GM19395 (cell line): Measurements from ENCODE around the gene CACNA1D.

Experiments used
- ATAC-seq: cut with Tn5 transposase; IDR thresholded peaks from one replicate; pipeline ENCODE4 v1.9.1; 2021; ENCODE audit warnings: mild to moderate bottlenecking, moderate library complexity; ENCODE audit not compliant: unreplicated experiment

Gene CACNA1D

DNA sequence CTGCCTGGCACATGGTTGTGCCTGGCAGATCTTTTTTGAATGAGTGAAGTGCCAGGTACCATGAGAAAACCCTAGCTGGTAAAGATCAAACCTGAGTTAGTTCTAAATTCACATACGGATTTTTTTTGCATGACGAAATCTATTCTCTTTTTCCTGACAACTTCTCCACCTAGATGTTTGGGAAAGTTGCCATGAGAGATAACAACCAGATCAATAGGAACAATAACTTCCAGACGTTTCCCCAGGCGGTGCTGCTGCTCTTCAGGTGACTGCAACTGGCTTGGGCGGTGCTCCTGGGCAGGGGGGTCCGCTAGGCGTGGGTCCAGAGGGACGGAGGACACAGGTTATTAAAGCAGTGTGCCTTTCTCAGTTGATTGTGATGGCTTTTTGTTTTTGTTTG is 280.0 kb downstream of the CACNA1D start:
- peak; percentile 3 for ATAC-seq

DNA sequence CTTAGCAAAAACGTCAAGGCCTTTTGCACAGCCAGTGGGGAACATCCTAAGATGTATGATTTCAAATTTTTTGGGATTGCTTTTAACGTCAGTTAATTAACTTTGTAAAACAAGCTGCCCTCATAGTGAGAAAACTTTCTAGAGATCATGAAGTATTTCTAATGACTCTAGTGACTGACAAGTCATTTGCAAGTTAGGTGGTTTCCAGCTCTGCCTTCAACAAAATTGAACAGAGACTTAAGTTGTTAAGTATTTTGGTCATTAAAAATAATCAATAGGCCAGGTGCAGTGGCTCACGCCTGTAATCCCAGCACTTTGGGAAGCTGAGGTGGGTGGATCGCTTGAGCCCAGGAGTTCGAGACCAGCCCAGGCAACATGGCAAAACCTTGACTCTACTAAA is 280.6 kb downstream of the CACNA1D start:
- no peak for ATAC-seq

DNA sequence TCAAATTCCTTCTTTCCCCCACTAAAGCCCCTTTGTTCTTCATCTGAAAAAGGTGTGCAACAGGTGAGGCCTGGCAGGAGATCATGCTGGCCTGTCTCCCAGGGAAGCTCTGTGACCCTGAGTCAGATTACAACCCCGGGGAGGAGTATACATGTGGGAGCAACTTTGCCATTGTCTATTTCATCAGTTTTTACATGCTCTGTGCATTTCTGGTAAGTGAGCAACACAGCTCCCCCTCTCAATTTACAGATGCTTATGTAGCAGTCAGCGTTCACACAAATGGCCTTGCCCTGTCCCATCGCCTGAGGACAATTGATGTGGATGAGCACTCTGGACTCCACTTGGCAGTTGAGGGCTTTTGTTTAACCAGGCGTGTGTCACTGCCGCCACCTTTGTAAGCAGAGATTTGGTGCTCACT is 281.4 kb downstream of the CACNA1D start:
- no peak for ATAC-seq

DNA sequence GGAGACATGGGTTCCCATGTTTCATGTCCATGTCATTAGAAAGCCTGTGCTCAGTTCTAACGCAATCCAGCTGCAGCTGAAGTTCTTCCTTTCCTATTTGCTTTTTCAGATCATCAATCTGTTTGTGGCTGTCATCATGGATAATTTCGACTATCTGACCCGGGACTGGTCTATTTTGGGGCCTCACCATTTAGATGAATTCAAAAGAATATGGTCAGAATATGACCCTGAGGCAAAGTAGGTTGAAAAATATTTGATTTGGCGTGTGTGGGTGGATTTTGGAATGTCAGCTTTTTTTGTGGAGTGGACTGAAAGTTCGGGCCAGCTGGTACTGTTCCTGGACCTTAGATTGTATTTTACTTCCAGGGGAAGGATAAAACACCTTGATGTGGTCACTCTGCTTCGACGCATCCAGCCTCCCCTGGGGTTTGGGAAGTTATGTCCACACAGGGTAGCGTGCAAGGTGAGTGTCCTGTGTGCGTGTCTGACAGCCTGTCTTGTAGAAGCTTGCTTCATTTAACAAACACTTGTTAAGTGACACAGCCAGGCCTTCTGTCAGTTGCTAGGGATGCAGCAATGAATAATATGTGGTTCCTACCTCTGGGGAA is 282.2 kb downstream of the CACNA1D start:
- no peak for ATAC-seq

DNA sequence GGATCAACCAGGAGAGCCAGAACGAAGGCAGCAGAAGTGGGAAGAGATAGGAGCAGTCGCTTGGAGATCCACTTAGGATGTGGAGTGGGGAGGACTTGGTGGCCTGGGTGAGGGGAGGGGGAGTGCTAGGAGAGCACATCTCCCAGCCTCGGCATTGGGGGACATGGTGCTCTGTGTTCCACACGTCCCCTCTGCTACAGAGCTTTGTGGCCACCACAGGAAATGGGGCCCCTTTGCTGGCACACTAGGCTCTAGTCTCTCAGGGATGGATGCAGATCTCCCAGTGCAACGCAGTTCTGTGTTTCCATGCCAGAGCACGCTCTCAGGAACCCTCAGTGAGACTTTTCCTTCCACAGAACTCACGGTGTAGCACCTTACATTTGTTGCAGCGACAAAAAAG is 283.1 kb downstream of the CACNA1D start:
- ATAC-seq = no peak

DNA sequence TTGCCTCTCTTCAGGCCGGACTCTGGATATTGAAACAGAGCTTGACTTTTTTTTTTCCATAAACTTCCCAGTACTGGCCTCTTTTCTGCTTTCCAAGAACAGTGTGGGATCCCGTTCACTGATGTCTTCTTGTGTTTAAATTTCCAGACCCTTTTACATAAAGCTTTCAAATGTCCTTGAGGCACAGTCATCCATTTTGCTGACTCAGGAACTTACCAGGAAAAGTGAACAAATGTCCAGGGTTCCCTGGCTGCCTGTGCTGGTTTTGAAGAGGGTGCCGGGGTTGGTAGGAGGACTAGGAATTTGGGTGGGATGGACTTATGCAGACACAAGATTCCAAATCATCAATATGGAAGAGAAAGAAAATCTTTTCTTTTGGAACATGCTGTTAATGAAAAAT is 283.7 kb downstream of the CACNA1D start:
- ATAC-seq = no peak

DNA sequence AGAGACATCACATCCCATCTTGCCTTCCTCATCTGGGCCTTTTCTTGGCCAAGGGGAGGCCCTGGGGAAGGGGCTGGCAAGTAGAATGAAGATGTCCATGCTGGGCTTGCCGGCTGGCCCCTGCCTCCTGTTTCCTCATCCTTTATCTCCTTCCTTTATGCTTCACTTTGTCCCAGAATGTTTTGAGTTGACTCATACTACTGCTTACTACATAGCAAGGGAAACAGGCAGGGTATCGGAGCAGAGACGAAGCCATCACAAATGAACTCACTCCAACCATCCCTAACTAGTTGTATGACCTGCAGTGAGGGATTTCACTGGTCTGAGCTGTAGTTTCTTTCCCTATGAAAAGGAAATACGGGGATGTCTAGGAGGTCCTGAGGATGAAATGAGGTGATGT is 285.8 kb downstream of the CACNA1D start:
- ATAC-seq = no peak

DNA sequence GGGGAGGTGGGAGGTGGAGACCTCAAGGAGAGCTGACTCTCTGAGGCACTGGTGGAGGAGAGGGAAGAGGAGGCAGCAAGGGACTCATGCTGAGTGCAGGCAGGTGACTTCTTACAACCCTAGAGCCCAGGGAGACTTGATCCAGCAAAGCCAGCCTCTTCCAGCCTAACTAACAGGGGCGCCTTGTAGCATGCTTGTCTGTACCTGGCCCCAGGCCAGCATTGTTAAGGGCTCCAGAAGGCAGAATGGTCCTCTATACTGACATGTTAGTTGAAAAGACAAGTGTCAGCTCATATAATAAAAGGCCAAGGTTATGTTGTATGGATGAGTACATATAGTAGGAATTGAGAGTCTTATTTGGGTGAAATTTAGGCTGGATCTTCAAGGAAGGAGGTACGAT is 286.4 kb downstream of the CACNA1D start:
- no peak for ATAC-seq

DNA sequence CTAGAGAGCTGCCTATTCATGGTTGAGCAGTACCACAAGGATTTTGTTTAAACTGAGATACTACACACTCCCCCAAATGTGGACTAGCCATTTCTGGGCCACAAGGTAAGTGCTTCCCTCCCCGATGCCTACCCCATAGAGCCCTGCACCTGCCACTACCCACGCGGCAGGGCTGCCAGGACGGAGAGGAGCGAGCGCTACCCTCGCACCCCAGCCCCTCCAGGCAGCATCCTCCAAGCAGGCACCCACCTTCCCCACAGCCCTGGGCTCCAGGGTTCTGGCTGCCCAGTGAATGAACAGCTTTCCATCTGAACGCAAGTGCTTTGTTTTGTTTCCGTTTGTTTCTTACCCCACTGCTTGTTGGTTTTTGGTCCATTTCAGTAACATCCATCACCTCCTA is 292.6 kb downstream of the CACNA1D start:
- ATAC-seq = no peak

DNA sequence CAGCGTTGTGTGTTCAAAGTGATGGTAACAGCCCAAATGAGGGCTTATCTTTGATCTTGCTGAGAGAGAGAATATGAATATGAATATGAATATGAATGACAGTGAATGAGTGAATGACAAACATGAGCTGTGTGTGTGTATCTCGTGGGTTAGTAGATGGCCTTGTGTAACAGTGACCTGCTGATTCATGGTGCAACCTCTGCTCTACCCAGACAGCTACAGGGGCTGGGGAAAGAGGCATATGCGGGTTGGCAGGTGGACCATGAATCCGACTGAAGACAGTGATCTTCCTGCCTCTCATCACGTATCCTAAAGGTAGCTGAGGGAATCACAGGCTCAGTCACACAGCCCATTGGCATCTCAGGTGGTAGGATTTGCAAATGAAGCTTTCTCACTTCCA is 293.6 kb downstream of the CACNA1D start:
- ATAC-seq = no peak

DNA sequence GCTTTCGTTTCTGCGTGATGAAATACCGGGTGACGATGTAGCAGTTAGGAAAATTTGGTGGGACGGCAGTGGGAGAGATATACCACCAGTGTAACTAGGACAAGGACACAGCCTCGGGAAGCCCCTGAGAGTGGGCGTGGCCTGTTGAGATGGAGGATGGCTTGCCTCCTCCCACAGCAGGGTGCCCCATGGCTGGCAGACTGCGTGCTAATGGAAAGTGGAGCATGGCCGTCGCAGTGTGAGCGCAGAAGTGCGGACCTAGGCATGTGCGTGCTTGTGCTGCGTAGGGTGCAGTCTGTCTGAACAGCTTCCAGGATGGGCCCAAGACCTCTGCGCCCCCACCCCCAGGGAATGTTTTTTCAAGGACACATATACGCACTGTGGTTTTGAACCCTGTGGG is 295.0 kb downstream of the CACNA1D start:
- ATAC-seq = no peak

DNA sequence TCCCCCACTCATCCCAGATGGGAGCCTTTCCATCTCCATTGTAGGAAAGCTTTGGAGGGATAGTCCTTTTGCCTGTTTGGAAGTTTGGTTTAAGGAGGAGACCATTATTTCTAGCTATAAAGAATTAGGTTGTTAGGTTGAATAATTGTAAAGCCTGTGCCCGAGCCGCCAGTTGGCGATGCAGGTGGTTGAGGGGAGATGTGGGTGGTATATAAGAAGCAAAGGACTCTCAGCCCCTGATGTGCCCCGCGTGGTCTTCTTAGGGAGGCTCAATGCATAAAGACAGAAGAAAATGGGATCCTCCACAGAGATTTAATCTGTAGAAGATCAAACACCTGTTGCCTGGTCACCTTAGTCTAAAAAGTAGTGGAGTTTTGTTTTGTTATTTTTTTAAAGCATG is 296.1 kb downstream of the CACNA1D start:
- ATAC-seq = no peak

DNA sequence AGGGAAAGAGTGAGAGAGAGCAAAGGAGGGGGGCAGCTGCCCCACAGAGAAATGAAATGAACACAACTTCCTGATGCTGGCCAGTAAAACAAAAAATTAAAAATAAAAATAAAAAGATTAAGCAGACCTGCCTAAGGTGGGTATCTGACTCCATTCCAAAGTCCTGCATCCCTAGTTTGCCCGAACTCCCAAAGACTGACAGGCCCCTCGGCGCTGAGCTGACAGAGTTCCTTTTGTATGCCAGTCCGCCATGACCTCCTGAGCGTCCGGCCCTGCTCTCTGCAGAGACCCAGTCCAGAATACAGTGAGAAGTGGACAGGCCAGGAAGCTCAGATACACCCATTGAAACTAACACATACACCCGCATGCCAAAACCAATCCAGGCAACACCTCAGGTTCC is 296.9 kb downstream of the CACNA1D start:
- no peak for ATAC-seq

DNA sequence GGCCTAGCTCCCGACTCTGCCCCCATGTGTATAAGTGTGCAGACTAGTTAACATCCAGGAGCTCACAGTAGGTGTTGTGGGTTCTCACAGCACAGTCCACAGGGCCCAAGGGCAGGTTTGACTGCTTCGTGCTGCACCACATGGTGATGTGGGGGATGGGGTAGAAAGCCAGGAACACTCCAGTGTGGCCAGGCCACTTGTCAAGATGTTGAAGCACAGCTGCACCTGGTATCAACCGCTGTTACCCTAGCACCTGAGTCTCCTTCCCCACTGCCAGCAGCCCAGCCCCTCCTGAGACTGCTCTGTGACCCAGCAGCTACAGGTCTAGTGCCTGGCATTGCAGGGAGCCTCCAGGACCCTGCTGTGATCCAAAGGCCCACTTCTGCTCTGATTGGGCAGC is 298.5 kb downstream of the CACNA1D start:
- ATAC-seq = no peak

DNA sequence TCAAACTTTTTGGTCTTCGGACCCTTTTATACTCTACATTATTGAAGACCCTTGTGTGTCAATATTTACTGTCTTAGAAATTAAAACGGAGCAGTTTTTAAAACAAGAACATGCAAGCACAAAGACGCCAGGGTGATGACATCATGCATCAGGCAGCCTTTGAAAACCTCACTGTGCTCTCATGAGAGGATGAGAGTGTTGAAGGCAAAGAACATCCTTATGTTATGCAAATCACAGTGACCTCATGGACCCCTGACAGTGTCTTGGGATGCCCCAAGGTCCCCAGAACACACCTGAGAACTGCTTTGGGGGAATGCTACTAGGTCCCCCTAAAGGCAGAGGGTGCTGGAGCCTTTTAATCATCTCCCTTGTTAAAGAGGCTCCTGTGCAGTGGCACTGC is 300.2 kb downstream of the CACNA1D start:
- no peak for ATAC-seq

DNA sequence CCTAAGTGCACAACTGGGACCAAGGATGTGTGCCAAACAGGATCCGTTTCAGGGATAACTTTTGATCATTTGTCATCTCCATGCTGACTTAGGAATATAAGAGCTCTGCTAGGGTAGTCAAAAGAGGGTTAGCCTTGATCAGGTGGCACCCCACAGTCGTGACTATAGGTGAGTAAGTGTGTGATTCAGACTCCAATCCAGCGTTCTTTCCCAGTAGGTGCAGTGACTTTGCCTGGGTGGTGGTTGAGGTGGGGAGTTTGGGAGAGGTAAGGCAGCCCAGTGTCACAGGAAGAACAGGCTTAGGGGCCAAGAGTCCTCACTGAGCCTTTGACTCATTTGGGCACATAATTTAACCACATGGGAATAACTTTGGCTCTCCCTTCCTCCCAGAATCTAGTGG is 300.8 kb downstream of the CACNA1D start:
- ATAC-seq = no peak

DNA sequence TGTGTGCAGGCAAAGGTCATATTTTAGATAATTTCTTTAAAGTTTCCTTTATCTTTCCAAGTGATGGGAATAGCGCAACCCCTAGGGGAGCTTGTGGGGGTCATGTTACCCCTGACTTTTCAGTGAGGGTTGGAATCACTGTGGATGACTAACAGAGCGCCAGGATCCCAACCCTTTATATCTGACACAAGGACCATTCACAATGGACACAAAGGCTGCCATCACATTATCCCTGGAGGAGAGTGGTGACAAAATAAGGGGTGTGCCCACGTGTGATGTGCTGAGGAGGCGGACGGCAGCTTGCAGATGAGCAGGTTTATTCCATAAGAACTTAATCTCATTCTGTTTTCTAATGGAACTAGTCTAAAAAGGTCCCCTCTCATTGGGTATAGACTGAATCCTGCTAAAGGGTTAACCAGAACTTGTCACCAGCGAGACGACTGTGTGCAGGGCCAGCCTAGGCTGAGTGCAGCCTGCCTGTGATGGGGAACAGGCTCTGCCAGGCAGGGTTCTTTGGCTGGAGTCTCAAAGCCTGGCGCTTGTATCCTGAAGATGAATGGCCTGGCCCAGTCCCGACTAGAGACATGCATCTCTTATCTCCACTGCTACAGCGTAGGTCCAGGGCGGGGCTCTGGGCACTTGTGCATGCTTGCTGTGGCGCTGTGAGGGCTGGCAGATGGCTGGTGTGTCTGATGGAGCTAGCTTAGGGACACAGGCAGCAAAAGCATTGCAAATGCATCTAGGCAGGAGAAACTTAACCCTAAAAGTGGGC is 301.6 kb downstream of the CACNA1D start:
- no peak for ATAC-seq

DNA sequence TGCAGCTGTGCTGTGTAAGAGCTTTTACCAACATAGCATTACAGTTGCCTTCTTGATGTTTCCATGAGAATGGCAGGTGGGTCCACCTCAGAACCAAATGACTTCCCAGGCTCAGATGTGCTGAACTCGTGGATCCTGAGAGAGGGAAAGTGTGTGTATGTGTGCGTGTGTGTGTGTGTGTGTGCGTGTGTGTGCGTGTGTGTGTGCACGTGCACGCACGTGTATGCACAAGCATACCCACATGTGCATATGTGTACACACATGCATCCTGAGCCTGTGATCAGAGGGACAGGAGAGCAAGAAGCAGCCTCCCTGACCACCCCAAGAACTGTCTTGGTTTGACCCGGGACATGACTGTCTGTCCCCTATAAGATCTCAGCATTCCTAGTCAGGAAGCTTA is 303.7 kb downstream of the CACNA1D start:
- ATAC-seq = no peak

DNA sequence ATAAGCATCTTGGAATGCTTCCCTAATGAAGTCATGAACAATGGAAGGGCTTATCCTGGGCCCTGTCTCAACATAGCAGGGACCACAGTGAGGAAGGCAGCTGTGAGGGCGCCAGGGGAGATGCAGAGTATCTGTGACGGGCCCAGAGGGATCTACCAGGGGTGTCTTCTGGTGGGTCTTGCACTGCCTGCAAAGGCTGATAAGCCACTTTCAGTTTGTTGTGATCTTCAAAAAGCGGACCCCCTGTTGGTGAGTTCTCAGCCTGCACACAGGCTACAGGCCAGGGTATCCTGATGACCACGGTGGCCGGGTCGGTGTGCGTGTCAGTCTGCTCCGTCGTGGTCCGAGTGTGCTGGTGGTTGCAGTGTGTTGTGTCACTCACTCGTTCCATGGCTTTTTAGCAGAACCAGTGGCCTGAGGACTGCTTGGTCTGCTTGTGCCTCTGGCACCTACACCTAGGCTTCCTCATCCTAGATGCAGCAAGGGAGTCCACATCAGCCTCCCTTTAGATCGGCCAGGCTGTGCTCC is 305.0 kb downstream of the CACNA1D start:
- no peak for ATAC-seq

DNA sequence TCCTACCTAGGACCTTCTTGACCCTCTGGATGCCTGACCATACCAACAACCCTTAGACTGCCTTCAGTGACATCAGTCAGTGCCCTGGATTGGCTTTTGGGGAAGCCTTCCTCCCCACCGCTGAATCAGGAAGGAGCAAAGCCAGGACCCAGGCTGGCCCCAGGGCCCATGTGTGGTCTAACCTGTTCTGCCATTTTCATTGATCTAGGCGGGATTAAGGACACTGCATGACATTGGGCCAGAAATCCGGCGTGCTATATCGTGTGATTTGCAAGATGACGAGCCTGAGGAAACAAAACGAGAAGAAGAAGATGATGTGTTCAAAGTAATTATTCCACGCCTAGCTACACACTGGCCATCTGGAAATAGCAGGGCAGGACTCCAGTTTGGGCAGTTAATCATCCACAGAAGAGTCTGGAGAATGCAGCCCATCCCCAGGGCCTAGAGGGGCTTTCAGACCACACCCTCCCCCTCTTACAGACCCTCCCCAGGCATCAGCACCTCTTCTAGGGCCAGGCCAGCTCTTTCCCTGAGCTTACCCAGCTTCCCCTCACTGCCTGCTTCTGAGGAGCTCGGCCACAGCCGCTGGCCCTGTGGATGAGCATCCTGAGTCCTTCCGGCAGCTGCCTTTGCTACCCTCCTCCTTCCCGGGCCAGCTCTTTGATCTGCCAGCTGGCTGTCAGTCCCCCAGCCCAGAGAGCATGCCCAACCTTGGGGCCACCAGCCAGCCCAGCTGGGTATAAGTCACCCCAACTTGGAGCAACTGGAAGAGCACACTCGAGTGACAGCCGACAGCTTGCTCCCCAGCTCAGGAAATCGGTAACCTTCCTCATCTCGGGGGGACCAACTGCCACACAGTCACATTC is 305.9 kb downstream of the CACNA1D start:
- no peak for ATAC-seq

DNA sequence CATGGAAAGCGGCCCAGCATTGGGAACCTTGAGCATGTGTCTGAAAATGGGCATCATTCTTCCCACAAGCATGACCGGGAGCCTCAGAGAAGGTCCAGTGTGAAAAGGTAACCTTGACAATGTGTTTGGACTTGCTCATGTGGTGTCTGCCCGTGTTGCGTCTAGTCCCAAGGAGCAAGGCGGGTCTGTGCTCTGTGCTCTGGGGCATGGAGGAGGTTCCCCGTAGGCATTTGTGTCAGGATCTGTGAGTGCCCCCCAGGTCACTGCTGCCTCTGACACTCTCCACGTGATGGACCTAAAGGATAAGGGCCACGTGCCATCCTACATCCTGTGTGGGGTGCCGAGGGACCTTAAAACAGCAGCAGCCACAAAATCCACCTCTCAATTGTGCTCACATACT is 306.9 kb downstream of the CACNA1D start:
- no peak for ATAC-seq
